ENCODE results near the gene MGAT2. TPM values are rescaled to one million over a fixed set of nuclear protein-coding genes. Genes with fewer than 3 reads are reported as not detected.

The MGAT2 gene
- polyA plus RNA-seq, 1 of the 3 experiments (the other 2 are of a cell fraction) = 20.6 TPM

GRCh38 chr14:49633640-49634546, 13.3 kb downstream of the MGAT2 start:
- Histone ChIP-seq H3K4me2 (peak overlapping the region; percentile 99), H3K4me3 (ENCODE audit: low read depth in 2 of 2, low read length in 1 of 2) (peak overlapping the region; percentile 72 to 86), H3K9ac (peak overlapping the region; percentile 82), H3K79me2 (ENCODE audit: insufficient read depth) (peaks cover 87% of the 10 kb centered on the region), H3F3A (replicated peaks; ENCODE audit: insufficient read depth) (peaks cover 18% of the 10 kb centered on the region), H3K4me1 (ENCODE audit: control insufficient read depth in 1 of 2, insufficient read depth in 2 of 2, low read depth in 1 of 2, low read length in 1 of 2) (peaks cover 4 to 7% of the 10 kb centered on the region in 2 experiments; a peak in 3 of 4 replicates), H2AFZ (ENCODE audit: low read depth) (peak overlapping the region; percentile 87), H4K20me1 (ENCODE audit: insufficient read depth) (peaks cover 3% of the 10 kb centered on the region; the same call in 1 of the 2 replicates), H3K9me2 (no peaks in the 10 kb centered on the region), H3K27me3 (ENCODE audit: insufficient read depth) (no peaks in the 10 kb centered on the region), H3K9me3 (no peaks in the 10 kb centered on the region), H3K27ac (ENCODE audit: low read depth in 2 of 2, low read length in 1 of 2) (peak overlapping the region; percentile 94 to 95), H3K36me3 (replicated peaks in 1 of 2; ENCODE audit: control insufficient read depth in 1 of 2, insufficient read depth in 2 of 2, low read length in 1 of 2) (peaks cover 12 to 21% of the 10 kb centered on the region in 2 experiments)
- ChIA-PET CTCF (interaction anchor here (0.6 to 3.8 kb wide), 37 partner anchors 8 to 232 kb away, joined by 3 to 39 read pairs (median 5); partner anchors contain the start of genes KLHDC2, LRR1, MGAT2 and NEMF), POLR2A (interaction anchor here (0.6 to 2.6 kb wide), 8 partner anchors 13 to 229 kb away, joined by 3 to 27 read pairs (median 6); partner anchors contain the start of genes KLHDC2, LRR1, MGAT2 and POLE2)
- peak; percentile 97 for DNase-seq
- under 1% methylated on average over 23 of the region's 101 CpGs for WGBS (ENCODE audit: low lambda C conversion rate)
- TF ChIP-seq MXI1 (IDR thresholded peaks at IDR 0.05; ENCODE audit: low read depth, low read length) (peak; percentile 46), MAX (IDR thresholded peaks at IDR 0.05; ENCODE audit: low read depth) (peak; percentile 89), GATA2 (CRISPR knock-in tag; IDR thresholded peaks at IDR 0.05) (no peak), RCOR1 (IDR thresholded peaks at IDR 0.05; ENCODE audit: low read length) (no peak), YY1 (IDR thresholded peaks at IDR 0.05; ENCODE audit: low read depth) (no peak; the same call in none of the 2 replicates), EP300 (IDR thresholded peaks at IDR 0.05; ENCODE audit: borderline replicate concordance in 1 of 2, low read depth in 1 of 2, low read length in 1 of 2) (no peak), USF2 (IDR thresholded peaks at IDR 0.05; ENCODE audit: borderline replicate concordance, low read depth, low read length) (no peak), MEF2A (IDR thresholded peaks at IDR 0.05; ENCODE audit: borderline replicate concordance, low read depth) (no peak), USF1 (IDR thresholded peaks at IDR 0.05; ENCODE audit: borderline replicate concordance, low read depth) (0 out of 2 replicates have a peak, but pooled peaks have one; percentile 41), IRF3 (IDR thresholded peaks at IDR 0.05; ENCODE audit: low read depth, low read length) (no peak), SIN3A (IDR thresholded peaks at IDR 0.05; ENCODE audit: borderline replicate concordance, low read depth, low read length) (peak; percentile 22; the same call in 1 of the 2 replicates), CHD2 (IDR thresholded peaks at IDR 0.05; ENCODE audit: low read length, partially characterized antibody) (peak; percentile 38), RXRA (IDR thresholded peaks at IDR 0.05; ENCODE audit: borderline replicate concordance, low read depth) (no peak), JUND (IDR thresholded peaks at IDR 0.05) (no peak), TAF1 (IDR thresholded peaks at IDR 0.05; ENCODE audit: borderline replicate concordance, low read depth, low read length) (peak; percentile 50), PBX3 (IDR thresholded peaks at IDR 0.05) (0 out of 2 replicates have a peak, but pooled peaks have one; percentile 2), ZBTB33 (IDR thresholded peaks at IDR 0.05; ENCODE audit: borderline replicate concordance, low read depth) (no peak), FOXM1 (IDR thresholded peaks at IDR 0.05; ENCODE audit: low read depth) (0 out of 2 replicates have a peak, but pooled peaks have one; percentile 56), EZH2phosphoT487 (IDR thresholded peaks at IDR 0.05; ENCODE audit: borderline replicate concordance, low read depth) (no peak), POLR2AphosphoS5 (IDR thresholded peaks at IDR 0.05; ENCODE audit: low read depth, low read length) (no peak; the same call in 1 of the 2 replicates), CTCF (IDR thresholded peaks at IDR 0.05) (peak; percentile 90), TEAD4 (IDR thresholded peaks at IDR 0.05; ENCODE audit: borderline replicate concordance, insufficient read depth) (no peak), TCF12 (IDR thresholded peaks at IDR 0.05) (no peak)

Measured in SK-N-SH (cell line).